Vagina (tissue), 2 donors: ENCODE data around the gene VWA3A.

Experiments
- POLR2A ChIP-seq, 2 donors: fragments of 450-650 bp; IDR thresholded peaks; one replicate each; pipeline ENCODE4 v1.6.1; 2017; ENCODE audit warnings: antibody characterized with exemption in 2 of 2, mild to moderate bottlenecking in 2 of 2, moderate library complexity in 2 of 2
- POLR2AphosphoS5 ChIP-seq, 2 donors: sonication (generic); formaldehyde crosslinking; IDR thresholded peaks; one replicate each; pipeline ENCODE4 v1.9.0; 2017; ENCODE audit warnings: antibody characterized with exemption in 2 of 2, mild to moderate bottlenecking in 2 of 2, low read depth in 1 of 2; ENCODE audit not compliant: insufficient read depth in 1 of 2

GRCh38 chr16:22132801-22133200, 40.5 kb downstream of the VWA3A start:
- no peak for TF ChIP-seq POLR2A (IDR thresholded peaks at IDR 0.05)
- no peak for TF ChIP-seq POLR2AphosphoS5 (IDR thresholded peaks at IDR 0.05; ENCODE audit: insufficient read depth in 1 of 2, low read depth in 1 of 2)
